ENCODE data around the gene MUTYH. TPM values are rescaled to one million over a fixed set of nuclear protein-coding genes. Genes with fewer than 3 reads are reported as not detected.

The MUTYH gene
- total RNA-seq, 1 donor from 2014 or later = 61.3 TPM

- no peak overlapping the region for H3K4me3 Mint-ChIP-seq
- H3K4me1 Mint-ChIP-seq (ENCODE audit: unreplicated experiment) = peaks cover 32% of the 10 kb centered on the region
- no peaks in the 10 kb centered on the region for H3K27me3 Mint-ChIP-seq
- TF ChIP-seq CTCF (conservative IDR thresholded peaks at IDR 0.05) = no peak
- H3K36me3 Mint-ChIP-seq = peaks cover 16% of the 10 kb centered on the region
- no peak for DNase-seq (ENCODE audit: extremely low spot score, unreplicated experiment)
- no peak overlapping the region for H3K27ac Mint-ChIP-seq
- H3K9me3 Mint-ChIP-seq = no peaks in the 10 kb centered on the region
These were observed 7.9 kb downstream of the MUTYH start for GRCh38 chr1:45332346-45332720.

- no peak overlapping the region for H3K4me3 Mint-ChIP-seq
- H3K27me3 Mint-ChIP-seq = no peaks in the 10 kb centered on the region
- no peak for TF ChIP-seq CTCF (conservative IDR thresholded peaks at IDR 0.05)
- H3K9me3 Mint-ChIP-seq = no peaks in the 10 kb centered on the region
- no peak overlapping the region for H3K27ac Mint-ChIP-seq
- H3K36me3 Mint-ChIP-seq = peaks cover 16% of the 10 kb centered on the region
- H3K4me1 Mint-ChIP-seq (ENCODE audit: unreplicated experiment) = peaks cover 29% of the 10 kb centered on the region
- DNase-seq (ENCODE audit: extremely low spot score, unreplicated experiment) = no peak
These were observed 8.5 kb downstream of the MUTYH start for GRCh38 chr1:45331436-45332345.

- TF ChIP-seq CTCF (conservative IDR thresholded peaks at IDR 0.05) = no peak
- no peaks in the 10 kb centered on the region for H3K9me3 Mint-ChIP-seq
- H3K4me3 Mint-ChIP-seq = peak overlapping the region; percentile 72
These were observed 10.8 kb downstream of the MUTYH start for GRCh38 chr1:45329445-45329844.

GRCh38 chr1:45328680-45329079, 11.6 kb downstream of the MUTYH start:
- Mint-ChIP-seq H3K27me3 (no peaks in the 10 kb centered on the region), H3K9me3 (no peaks in the 10 kb centered on the region), H3K36me3 (peaks cover 5% of the 10 kb centered on the region), H3K4me3 (peak overlapping the region; percentile 70), H3K4me1 (ENCODE audit: unreplicated experiment) (peaks cover 26% of the 10 kb centered on the region), H3K27ac (no peak overlapping the region)
- no peak for TF ChIP-seq CTCF (conservative IDR thresholded peaks at IDR 0.05)
- no peak for DNase-seq (ENCODE audit: extremely low spot score, unreplicated experiment)

More at GRCh38 chr1:45329445-45329844, 10.8 kb downstream of the MUTYH start:
- peaks cover 9% of the 10 kb centered on the region for H3K36me3 Mint-ChIP-seq
- no peaks in the 10 kb centered on the region for H3K27me3 Mint-ChIP-seq
- peak overlapping the region; percentile 30 for H3K27ac Mint-ChIP-seq
- H3K4me1 Mint-ChIP-seq (ENCODE audit: unreplicated experiment) = peaks cover 26% of the 10 kb centered on the region
- no peak for DNase-seq (ENCODE audit: extremely low spot score, unreplicated experiment)

- peaks cover 5% of the 10 kb centered on the region for H3K36me3 Mint-ChIP-seq
- no peaks in the 10 kb centered on the region for H3K27me3 Mint-ChIP-seq
- peaks cover 26% of the 10 kb centered on the region for H3K4me1 Mint-ChIP-seq (ENCODE audit: unreplicated experiment)
- peak overlapping the region; percentile 70 for H3K4me3 Mint-ChIP-seq
- no peak for TF ChIP-seq CTCF (conservative IDR thresholded peaks at IDR 0.05)
- no peak for DNase-seq (ENCODE audit: extremely low spot score, unreplicated experiment)
- no peaks in the 10 kb centered on the region for H3K9me3 Mint-ChIP-seq
- H3K27ac Mint-ChIP-seq = no peak overlapping the region
These were observed 12.4 kb downstream of the MUTYH start for GRCh38 chr1:45327644-45328515.

All from type B pancreatic cell (in vitro differentiated cells).